Spleen (tissue), 7 donors: Measurements from ENCODE around the gene TMEM245.

Experiments used
- POLR2A ChIP-seq, 3 donors: fragments of 450-650 bp; IDR thresholded peaks; one replicate each; pipeline ENCODE4 v1.5.1; 2017; ENCODE audit warnings: antibody characterized with exemption in 3 of 3, mild to moderate bottlenecking in 1 of 3
- POLR2AphosphoS5 ChIP-seq, 3 donors: sonication (generic); formaldehyde crosslinking; IDR thresholded peaks; one replicate each; pipeline ENCODE4 v1.5.1; 2017; ENCODE audit warnings: antibody characterized with exemption in 3 of 3
- TF ChIP-seq, protein P1 (sequence below), 11 experiments: fragments of 200-600 bp in 7 of 11; fragments of 450-650 bp in 4 of 11; sonication (generic) in 4 of 11; IDR thresholded peaks in 8 of 11; conservative IDR thresholded peaks in 3 of 11; 1 replicate in 7 of 11; 2 replicates in 4 of 11; pipeline versions ENCODE4 v1.4.0 to v1.8.0; 2016 to 2021; ENCODE audit warnings: antibody characterized with exemption in 11 of 11, inconsistent platforms in 4 of 11, mild to moderate bottlenecking in 1 of 11
- donor health status: DM: no; HTN: no; CAD: no; lungs with moderate emphysema.
- donor health status: DM: no; HTN: no; CAD: no.
- donor health status: DM: no; HTN: no; CAD: no.

DNA sequence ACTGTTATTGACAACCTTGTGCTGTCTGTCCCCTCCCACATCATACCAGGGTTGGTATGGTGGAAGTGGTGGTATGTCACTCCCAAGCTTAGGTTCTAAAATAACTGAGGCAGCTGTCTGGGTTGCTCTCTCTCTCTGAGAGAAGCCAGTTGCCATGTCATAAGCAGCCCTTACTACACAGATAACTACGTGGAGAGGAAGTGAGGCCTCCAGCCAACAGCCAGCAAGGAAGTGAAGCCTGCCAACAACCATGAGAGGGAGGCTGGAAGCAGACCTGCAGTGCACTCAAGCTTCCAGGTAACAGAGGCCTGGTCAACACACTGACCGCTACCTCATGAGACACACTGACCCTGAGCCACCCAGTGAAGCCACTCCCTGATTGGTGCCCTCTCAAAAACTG, 125.1 kb downstream of the TMEM245 start:
- TF ChIP-seq, protein P1, sequence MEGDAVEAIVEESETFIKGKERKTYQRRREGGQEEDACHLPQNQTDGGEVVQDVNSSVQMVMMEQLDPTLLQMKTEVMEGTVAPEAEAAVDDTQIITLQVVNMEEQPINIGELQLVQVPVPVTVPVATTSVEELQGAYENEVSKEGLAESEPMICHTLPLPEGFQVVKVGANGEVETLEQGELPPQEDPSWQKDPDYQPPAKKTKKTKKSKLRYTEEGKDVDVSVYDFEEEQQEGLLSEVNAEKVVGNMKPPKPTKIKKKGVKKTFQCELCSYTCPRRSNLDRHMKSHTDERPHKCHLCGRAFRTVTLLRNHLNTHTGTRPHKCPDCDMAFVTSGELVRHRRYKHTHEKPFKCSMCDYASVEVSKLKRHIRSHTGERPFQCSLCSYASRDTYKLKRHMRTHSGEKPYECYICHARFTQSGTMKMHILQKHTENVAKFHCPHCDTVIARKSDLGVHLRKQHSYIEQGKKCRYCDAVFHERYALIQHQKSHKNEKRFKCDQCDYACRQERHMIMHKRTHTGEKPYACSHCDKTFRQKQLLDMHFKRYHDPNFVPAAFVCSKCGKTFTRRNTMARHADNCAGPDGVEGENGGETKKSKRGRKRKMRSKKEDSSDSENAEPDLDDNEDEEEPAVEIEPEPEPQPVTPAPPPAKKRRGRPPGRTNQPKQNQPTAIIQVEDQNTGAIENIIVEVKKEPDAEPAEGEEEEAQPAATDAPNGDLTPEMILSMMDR (IDR thresholded peaks at IDR 0.05 in 8 of 11, conservative IDR thresholded peaks at IDR 0.05 in 3 of 11), result no peak
- TF ChIP-seq POLR2AphosphoS5 (IDR thresholded peaks at IDR 0.05) (peak in 2 of 3 donors; percentile 62 to 66), POLR2A (IDR thresholded peaks at IDR 0.05) (no peak)
